ENCODE results near the gene FBXO33.

The FBXO33 gene

GRCh38 chr14:39417014-39417413, 15.2 kb downstream of the FBXO33 start:
- no peak for DNase-seq
- CTCF ChIA-PET, result no interaction called here
- Mint-ChIP-seq H3K9me3 (peaks cover 29% of the 10 kb centered on the region), H3K4me3 (no peak overlapping the region), H3K27ac (no peak overlapping the region), H3K27me3 (no peaks in the 10 kb centered on the region), H3K4me1 (no peaks in the 10 kb centered on the region), H3K36me3 (peaks cover 53% of the 10 kb centered on the region)

- Mint-ChIP-seq H3K9me3 (peaks cover 32% of the 10 kb centered on the region), H3K4me1 (no peaks in the 10 kb centered on the region), H3K27ac (no peak overlapping the region), H3K27me3 (no peaks in the 10 kb centered on the region), H3K4me3 (no peak overlapping the region), H3K36me3 (peaks cover 52% of the 10 kb centered on the region)
- CTCF ChIA-PET, result interaction anchor here (1.0 kb wide), 1 partner anchor 185 kb away, joined by 4 read pairs; no protein-coding TSS in a partner anchor
- no peak for DNase-seq
Measured at GRCh38 chr14:39416072-39416471, 16.2 kb downstream of the FBXO33 start.

DNA sequence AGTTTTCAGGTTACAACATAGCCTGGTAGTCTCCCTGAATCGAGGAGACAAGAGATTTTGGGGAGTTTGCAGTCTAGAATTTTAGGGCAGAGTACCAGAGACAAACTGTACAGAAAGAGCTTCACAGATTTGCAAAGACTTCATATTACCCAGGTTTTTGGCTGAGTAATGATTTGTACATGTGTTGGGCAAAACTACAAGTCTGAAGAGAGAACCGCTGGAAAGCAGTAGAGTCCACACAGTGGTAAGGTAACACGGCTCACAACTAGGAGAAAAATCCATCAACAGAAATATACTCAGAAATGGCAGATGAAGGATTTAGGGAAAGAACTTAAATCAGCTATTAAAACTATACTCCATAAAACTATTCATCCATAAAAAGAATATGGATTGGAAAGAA, 25.7 kb downstream of the FBXO33 start:
- peaks cover 9% of the 10 kb centered on the region for H3K9me3 Mint-ChIP-seq
- CTCF ChIA-PET, result no interaction called here
- no peak for DNase-seq
- H3K4me1 Mint-ChIP-seq, result no peaks in the 10 kb centered on the region
- no peak overlapping the region for H3K4me3 Mint-ChIP-seq
- H3K36me3 Mint-ChIP-seq, result peaks cover 19% of the 10 kb centered on the region
- H3K27ac Mint-ChIP-seq, result no peak overlapping the region
- H3K27me3 Mint-ChIP-seq, result no peaks in the 10 kb centered on the region

- peaks cover 38% of the 10 kb centered on the region for H3K36me3 Mint-ChIP-seq
- CTCF ChIA-PET, result no interaction called here
- DNase-seq, result no peak
- no peak overlapping the region for H3K27ac Mint-ChIP-seq
- no peak overlapping the region for H3K4me3 Mint-ChIP-seq
- H3K9me3 Mint-ChIP-seq, result no peaks in the 10 kb centered on the region
- no peaks in the 10 kb centered on the region for H3K4me1 Mint-ChIP-seq
- H3K27me3 Mint-ChIP-seq, result no peaks in the 10 kb centered on the region
Measured at GRCh38 chr14:39398382-39398781, 33.9 kb downstream of the FBXO33 start.

DNA sequence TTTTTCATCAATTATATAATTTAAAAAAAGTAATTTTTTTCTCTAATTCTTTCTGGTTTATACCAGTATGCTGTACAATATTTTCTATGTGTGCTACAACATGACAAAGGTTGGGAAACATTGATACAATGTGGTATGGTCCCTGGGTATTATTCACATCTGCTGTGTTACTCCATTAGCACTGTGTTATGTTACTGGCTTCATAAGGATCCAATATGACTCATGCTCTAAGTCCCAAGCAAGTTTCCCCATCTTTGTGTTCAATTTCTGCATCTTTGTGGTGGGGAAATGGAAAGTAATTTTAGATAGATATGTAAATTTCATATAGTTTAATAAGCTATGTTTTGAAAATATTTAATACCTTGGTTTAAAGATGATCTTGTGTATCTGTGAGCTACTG, 35.8 kb downstream of the FBXO33 start:
- no peak for DNase-seq
- Mint-ChIP-seq H3K27me3 (no peaks in the 10 kb centered on the region), H3K27ac (no peak overlapping the region), H3K9me3 (no peaks in the 10 kb centered on the region), H3K4me1 (no peaks in the 10 kb centered on the region), H3K4me3 (no peak overlapping the region), H3K36me3 (peaks cover 35% of the 10 kb centered on the region)
- CTCF ChIA-PET, result interaction anchor here (1.0 kb wide), 1 partner anchor 30 kb away, joined by 3 read pairs; no protein-coding TSS in a partner anchor

DNA sequence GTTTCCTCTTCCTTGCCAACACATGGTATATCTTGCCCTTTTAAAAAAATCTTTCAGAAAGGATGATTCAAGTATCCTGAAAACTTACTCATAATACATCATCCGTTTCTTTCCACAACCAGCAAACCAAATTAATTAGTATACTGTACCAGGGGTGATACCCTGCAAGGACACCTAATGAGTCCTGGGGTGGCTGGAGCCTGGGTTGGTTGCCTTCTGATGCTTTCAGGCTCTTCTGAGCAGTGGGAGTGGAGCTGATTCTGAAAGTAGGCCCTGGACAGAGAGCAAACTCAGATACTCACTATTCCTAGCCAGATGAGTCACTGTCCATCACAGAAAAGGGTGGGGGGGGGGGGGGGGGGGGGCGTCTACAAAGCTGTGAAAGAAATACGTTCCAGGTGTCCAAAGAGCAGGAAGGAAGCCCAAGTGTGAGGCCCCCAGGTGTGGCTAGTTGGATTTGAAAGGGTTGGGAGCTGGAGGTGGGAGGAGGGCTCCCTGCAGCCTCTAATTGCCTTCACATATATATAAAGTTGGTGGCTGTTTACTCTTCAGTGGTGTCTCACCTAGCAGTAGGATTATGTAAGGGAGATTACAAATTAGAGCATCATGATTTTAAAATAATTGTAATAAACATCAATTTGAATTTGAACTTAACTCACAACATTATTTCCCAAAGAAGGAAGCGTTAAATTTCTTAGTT, 36.5 kb downstream of the FBXO33 start:
- no peaks in the 10 kb centered on the region for H3K27me3 Mint-ChIP-seq
- H3K27ac Mint-ChIP-seq, result no peak overlapping the region
- no peak for DNase-seq
- H3K9me3 Mint-ChIP-seq, result no peaks in the 10 kb centered on the region
- H3K36me3 Mint-ChIP-seq, result peaks cover 29% of the 10 kb centered on the region
- no peak overlapping the region for H3K4me3 Mint-ChIP-seq
- no peaks in the 10 kb centered on the region for H3K4me1 Mint-ChIP-seq
- CTCF ChIA-PET, result no interaction called here

GRCh38 chr14:39393289-39393688, 38.9 kb downstream of the FBXO33 start:
- Mint-ChIP-seq H3K9me3 (no peaks in the 10 kb centered on the region), H3K27me3 (no peaks in the 10 kb centered on the region), H3K27ac (no peak overlapping the region), H3K4me1 (no peaks in the 10 kb centered on the region), H3K36me3 (peaks cover 16% of the 10 kb centered on the region), H3K4me3 (no peak overlapping the region)
- CTCF ChIA-PET, result interaction anchor here (0.8 kb wide), 1 partner anchor 38 kb away, joined by 3 read pairs; no protein-coding TSS in a partner anchor
- no peak for DNase-seq

GRCh38 chr14:39384177-39384576, 48.1 kb downstream of the FBXO33 start:
- Mint-ChIP-seq H3K36me3 (peaks cover 5% of the 10 kb centered on the region), H3K27ac (no peak overlapping the region), H3K4me1 (peaks cover 27% of the 10 kb centered on the region), H3K9me3 (no peaks in the 10 kb centered on the region), H3K4me3 (no peak overlapping the region), H3K27me3 (no peaks in the 10 kb centered on the region)
- CTCF ChIA-PET, result interaction anchor here (1.1 kb wide), 2 partner anchors 43 to 152 kb away, joined by 3 to 4 read pairs; no protein-coding TSS in a partner anchor
- no peak for DNase-seq

DNA sequence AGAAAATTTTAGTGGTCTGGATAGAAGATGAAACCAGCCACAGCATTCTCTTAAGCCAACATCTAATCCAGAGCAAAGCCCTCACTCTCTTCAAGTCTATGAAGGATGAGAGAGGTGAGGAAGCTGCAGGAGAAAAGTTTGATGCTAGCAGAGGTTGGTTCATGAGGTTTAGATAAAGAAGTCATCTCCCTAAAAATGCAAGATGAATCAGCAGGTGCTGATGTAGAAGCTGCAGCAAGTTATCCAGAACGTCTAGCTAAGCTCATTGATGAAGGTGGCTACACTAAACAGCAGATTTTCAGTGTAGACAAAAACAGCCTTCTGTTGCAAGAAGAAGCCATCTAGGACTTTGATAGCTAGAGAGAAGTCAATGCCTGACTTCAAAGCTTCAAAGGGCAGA, 48.5 kb downstream of the FBXO33 start:
- CTCF ChIA-PET, result interaction anchor here (1.1 to 1.8 kb wide), 3 partner anchors 43 to 152 kb away, joined by 3 to 5 read pairs (median 4); no protein-coding TSS in a partner anchor
- peaks cover 27% of the 10 kb centered on the region for H3K4me1 Mint-ChIP-seq
- H3K27ac Mint-ChIP-seq, result no peak overlapping the region
- H3K9me3 Mint-ChIP-seq, result no peaks in the 10 kb centered on the region
- H3K4me3 Mint-ChIP-seq, result no peak overlapping the region
- peaks cover 5% of the 10 kb centered on the region for H3K36me3 Mint-ChIP-seq
- no peak for DNase-seq
- no peaks in the 10 kb centered on the region for H3K27me3 Mint-ChIP-seq

DNA sequence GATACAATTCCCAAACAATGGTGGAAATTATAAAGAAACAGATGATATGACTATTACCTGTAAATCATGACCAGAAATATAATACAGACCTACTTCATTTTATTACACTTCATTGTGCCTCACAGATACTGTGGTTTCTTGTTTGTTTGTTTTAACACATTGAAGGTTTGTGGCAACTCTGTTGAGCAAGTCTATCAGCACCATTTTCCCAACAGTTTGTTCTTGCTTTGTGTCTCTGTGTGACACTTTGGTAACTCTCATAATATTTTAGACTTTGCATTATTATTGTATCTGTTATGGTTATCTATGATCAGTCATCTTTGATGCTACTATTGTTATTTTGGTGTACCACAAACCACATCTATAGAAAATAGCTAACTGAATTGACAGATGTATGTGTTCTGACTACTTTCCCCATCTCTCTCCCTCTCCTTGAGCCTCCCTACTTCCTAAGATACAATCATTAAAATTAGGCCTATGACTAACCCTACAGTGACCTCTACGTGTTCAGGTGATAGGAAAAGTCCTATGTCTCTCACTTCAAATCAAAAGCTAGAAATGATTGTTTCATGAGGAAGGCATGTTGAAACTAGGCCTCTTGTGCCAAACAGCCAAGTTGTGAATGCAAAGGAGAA, 49.1 kb downstream of the FBXO33 start:
- Mint-ChIP-seq H3K4me1 (peaks cover 27% of the 10 kb centered on the region), H3K36me3 (peaks cover 5% of the 10 kb centered on the region), H3K4me3 (no peak overlapping the region), H3K27me3 (no peaks in the 10 kb centered on the region), H3K27ac (peak overlapping the region; percentile 64), H3K9me3 (no peaks in the 10 kb centered on the region)
- no peak for DNase-seq
- CTCF ChIA-PET, result interaction anchor here (1.8 kb wide), 1 partner anchor 152 kb away, joined by 5 read pairs; no protein-coding TSS in a partner anchor

- Mint-ChIP-seq H3K9me3 (no peaks in the 10 kb centered on the region), H3K4me3 (no peak overlapping the region), H3K4me1 (peaks cover 27% of the 10 kb centered on the region), H3K36me3 (peaks cover 5% of the 10 kb centered on the region), H3K27me3 (no peaks in the 10 kb centered on the region), H3K27ac (no peak overlapping the region)
- DNase-seq, result no peak
- CTCF ChIA-PET, result interaction anchor here (1.1 to 1.8 kb wide), 2 partner anchors 10 to 151 kb away, joined by 4 to 5 read pairs; no protein-coding TSS in a partner anchor
Measured at GRCh38 chr14:39382463-39382862, 49.8 kb downstream of the FBXO33 start.

DNA sequence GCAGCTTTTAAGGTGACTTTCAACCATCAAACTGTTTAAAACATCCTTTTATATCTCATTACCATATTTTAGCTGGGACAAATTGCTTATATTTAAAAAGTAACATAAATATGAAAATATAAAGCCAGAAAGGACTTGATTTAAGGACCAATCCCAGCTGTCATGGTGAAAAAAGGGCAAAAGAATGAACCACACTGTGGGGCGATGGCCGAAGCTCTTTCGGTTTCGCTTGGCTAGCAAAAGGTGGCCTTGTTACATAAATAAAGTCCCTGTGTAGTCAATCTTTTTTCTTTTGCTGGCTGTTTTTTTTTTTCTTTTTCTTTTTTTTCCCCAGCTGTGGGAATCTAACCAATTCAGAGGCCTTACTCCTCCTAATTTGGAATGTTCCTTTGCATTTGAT, 50.9 kb downstream of the FBXO33 start:
- CTCF ChIA-PET, result interaction anchor here (0.9 to 1.1 kb wide), 2 partner anchors 9 to 45 kb away, joined by 3 to 4 read pairs; no protein-coding TSS in a partner anchor
- Mint-ChIP-seq H3K36me3 (peaks cover under 1% of the 10 kb centered on the region), H3K27ac (no peak overlapping the region), H3K4me3 (no peak overlapping the region), H3K4me1 (peaks cover 27% of the 10 kb centered on the region), H3K9me3 (no peaks in the 10 kb centered on the region), H3K27me3 (no peaks in the 10 kb centered on the region)
- DNase-seq, result no peak

DNA sequence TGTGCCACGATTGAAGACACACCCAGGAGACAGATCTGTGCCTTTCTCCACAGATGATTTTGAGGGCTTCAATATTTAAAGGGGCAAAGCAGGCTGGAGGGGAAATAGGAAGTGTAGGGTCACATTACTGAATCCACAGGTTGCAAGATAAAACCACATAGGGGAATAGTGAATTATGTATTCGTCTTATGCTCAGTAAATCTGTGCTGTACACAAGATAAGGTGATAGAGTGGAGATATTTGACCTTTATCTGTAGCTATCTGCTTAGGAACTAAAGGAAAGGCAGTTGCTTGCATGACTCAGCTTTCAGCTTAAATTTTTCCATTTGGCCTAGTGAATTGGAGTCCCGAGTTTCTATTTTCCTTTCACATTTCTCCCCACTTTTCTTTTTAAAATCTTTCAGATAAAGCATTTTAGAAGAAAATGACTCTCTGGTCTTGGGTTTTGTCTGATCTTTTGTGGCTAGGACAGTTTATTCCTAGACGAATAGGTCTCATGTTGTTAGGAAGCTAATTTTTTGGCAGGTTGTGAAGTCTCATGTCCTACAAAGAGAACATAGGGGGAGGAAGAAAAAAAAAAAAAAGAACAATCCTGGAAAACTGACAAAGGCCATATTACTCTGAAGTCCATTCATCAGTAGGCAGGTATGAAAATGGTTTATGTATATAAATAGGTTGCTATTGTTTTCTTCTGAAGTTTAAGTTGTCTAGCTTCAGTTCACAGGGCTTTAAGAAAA, 55.4 kb downstream of the FBXO33 start:
- Mint-ChIP-seq H3K27ac (no peak overlapping the region), H3K9me3 (no peaks in the 10 kb centered on the region)

DNA sequence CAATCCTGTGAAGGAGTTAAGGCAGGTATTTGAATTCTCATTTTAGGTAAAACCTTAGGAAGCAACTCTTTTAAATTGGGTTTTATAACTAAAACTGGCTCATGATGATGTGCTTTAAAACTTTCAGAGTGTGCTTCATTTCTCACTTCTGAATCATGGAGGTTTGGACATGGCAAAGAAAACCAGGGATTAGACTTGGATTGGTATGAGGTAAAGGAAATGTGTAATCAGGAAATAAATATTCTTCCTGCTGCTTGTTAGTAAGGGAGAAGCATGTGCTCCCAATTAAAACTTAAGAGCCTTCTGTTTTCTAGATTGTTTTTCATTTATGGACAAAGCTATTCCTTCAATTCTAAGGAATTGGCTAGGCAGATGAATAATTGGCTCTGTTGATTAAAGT, 57.4 kb downstream of the FBXO33 start:
- Mint-ChIP-seq H3K27me3 (no peaks in the 10 kb centered on the region), H3K4me1 (no peaks in the 10 kb centered on the region), H3K27ac (no peak overlapping the region), H3K36me3 (peaks cover 7% of the 10 kb centered on the region), H3K4me3 (no peak overlapping the region), H3K9me3 (no peaks in the 10 kb centered on the region)
- CTCF ChIA-PET, result no interaction called here
- DNase-seq, result no peak

More for the DNA sequence above, 55.4 kb downstream of the FBXO33 start:
- peaks cover 4% of the 10 kb centered on the region for H3K36me3 Mint-ChIP-seq
- no peaks in the 10 kb centered on the region for H3K4me1 Mint-ChIP-seq
- DNase-seq, result no peak
- CTCF ChIA-PET, result interaction anchor here (1.0 kb wide), 1 partner anchor 50 kb away, joined by 3 read pairs; no protein-coding TSS in a partner anchor
- no peaks in the 10 kb centered on the region for H3K27me3 Mint-ChIP-seq
- H3K4me3 Mint-ChIP-seq, result no peak overlapping the region
